ENCODE data around the gene SHD.
A peak's percentile ranks its signal among the peaks of the same experiment; 100 is the strongest.
"Not testable (repeated sequence)": the region's sequence is repeated elsewhere in the genome, so short reads cannot be mapped to it uniquely, and the experiment has no call there.

SHD gene

DNA sequence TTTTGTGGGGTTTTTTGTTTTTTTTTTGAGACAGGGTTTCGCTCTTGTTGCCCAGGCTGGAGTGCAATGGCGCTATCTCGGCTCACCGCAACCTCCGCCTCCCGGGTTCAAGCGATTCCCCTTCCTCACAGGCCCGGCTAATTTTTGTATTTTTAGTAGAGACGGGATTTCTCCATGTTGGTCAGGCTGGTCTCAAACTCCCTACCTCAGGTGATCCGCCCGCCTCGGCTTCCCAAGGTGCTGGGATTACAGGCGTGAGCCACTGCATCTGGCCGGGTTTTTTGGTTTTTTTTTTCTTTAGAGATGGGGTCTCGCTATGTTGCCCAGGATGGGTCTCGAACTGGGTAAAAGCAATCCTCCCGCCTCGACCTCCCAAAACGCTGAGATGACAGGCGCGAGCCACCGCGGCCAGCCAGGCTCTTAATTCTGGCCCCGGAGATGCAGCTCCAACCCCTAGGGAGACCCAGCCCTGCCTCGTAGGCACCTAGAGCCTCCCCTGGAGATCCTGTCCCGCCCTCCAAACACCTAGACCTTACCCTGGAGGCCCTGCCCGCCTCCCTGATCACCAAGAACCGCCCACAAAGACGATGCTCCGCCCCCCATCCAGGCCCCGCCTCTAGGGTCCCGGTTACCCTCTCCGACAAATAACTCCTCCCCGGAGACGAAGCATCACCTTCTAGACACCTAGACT is 50.1 kb downstream of the SHD start:
- DNase-seq: not testable (repeated sequence)

DNA sequence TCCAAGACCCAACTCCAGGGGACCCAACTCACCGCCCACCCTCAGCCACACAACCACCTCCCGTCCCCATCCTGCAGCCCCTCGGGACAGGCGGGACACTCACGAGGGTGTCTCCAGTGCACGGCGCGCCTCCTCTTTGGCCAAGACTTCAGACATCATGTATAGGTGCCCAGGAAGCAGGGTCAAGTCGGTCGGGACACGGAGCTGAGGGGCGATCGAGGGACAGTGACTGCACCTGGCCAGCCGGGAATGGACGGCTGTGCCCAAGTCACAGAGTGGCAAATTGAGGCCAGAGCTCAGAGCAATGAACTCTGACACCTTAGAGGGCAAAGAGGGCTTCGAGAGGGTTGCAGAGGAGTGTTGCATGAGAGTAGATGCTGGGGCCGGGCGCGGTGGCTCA is 50.8 kb downstream of the SHD start:
- no peak for DNase-seq

DNA sequence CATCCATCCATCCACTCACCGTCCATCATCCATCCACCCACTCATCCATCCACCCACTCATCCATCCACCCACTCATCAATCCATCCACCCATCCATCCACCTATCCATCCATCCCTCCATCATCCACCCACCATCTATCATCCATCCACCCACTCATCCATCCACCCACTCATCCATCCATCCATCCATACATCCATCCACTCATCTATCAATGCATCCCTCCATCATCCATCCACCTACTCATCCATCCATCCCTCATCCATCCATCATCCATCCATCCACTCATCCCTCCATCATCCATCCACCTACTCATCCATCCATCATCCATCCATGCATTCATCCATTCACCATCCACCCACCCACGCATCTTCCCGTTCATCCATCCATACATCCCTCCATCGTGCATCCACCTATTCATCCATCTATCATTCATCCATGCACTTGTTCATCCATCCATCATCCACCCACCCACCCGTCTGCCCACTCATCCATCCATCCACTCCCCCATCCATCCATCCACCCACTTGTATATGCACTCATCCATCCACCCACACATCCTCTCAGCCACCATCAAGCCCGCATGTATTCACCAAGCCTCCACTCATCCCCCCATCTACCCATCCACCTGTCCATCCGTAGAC is 56.0 kb downstream of the SHD start:
- no peak for DNase-seq

DNA sequence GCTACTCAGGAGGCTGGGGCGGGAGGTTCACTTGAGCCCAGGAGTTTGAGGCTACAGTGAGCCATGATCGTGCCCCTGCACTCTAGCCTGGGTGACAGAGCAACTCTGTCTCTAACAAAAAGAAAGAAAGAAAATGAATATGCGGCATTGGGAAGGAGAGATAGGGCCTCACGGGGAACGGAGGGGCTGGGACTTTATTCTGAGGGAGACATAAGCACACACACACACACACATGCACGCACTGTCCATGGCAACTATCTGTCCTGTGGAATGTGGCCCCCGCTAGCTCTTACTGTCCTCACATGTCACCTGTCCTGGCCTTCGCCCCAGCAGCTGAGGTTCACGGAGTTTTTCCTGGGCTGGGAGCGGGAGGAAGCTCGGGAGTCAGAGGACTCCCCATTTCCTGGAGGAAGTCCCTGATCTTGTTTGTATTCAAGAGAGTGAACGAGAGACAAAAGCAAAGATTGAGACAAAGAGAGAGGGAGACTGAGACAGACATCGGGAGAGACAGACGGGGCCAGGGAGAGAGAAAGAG is 58.9 kb downstream of the SHD start:
- DNase-seq: no peak

DNA sequence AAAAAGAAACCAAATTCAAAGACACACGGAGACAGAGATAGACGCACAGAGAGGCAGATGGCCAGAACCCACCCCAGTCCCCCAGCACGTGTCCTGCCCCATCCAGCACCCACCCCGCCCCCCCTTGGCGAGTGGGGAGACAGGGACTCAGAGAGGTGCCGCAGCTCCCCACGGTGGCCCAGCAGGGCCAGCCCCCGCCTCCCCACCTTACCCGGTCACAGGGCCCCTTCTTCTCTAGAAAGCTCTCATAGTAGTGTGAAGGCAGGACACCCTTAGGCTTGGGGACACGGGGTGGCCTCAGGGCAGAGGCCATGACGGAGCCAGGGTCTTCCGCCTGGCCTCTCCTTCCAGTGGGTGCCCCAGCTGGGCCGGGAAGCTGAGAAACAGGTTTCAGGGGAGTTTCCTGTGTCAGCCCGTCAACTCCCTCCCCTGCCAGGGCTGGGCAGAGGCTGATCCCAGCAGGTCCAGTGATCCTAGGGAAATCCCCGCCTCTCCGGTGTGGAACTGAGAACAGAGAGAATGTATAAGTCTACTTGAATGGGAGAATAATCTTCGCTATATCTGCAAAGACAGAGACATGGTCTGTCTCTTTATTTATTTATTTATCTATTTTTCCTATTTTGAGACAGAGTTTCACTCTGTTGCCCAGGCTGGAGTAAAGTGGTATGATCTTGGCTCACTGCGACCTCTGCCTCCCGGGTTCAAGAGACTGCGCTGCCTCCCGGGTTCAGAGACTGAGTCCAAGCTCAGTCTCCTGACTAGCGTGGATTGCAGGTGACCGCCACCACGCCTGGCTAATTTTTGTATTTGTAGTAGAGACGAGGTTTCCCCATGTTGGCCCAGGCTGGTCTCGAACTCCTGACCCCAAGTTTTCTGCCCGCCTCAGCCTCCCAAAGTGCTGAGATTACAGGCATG is 59.6 kb downstream of the SHD start, which contains the start of gene STAP2:
Gene STAP2, minus strand, starts transcription at position 387 of the 915 bp plus-strand sequence. Its CDS starts 74 bp downstream, at position 313.
- peak; percentile 13 for DNase-seq

Measured in activated CD4-positive, alpha-beta T cell treated with anti-CD3 and anti-CD28 coated beads, Interleukin-2, amount 50 U/mL, for 1 hour (primary cell).